NCI-H446 treated with DMSO at 0.1 percent for 48 hours (cell line): Measurements from ENCODE around the gene SYNPR.

Experiments used
- DNase-seq: peaks from one replicate; lab custom pipeline; 2025; lab: John Stamatoyannopoulos, UW

The SYNPR gene

DNA sequence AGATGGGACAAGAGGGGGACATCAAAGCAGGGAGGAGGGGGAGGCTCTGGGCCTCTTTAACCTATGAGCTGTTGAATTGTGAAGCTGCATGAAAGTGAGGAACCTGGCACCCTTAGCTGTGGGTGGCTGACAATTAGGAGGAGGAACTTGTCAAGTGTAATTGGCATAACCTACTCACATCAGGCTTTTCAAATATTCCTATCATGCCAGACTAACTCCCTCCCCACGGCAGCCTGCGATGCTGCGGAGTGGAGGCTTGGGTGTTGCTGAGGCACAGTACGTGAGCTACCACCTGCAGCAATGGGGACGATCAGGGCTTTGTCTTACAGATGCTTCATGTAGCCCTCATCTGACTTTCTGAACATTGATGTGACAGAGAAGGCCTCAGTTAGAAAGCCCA lies 193.7 kb downstream of the SYNPR start:
- DNase-seq: no peak

DNA sequence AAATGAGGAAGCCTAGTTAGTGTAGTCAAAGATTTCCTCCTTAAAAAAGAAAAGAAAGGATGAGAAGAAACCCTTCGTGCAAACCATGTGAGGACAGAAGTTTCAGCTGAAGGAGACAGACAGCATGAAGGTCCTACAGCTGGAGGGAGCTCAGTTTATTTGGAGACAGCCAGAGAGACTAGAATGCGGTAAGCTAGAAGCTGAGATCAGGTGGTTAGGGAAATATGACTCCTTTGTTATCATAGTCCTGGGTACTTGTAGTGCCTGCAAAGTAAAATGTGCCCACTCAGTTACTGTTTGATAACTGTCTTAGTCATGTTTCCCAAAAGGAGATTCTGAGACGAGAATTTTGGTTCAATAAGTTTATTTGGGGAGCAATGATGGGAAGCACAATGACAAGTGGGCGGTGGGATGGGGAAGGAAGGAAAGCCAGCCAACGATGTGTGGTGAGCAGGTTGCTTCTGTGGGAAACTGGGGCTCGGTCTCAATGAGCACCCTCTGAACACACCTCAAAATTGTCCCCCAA lies 195.6 kb downstream of the SYNPR start:
- DNase-seq: no peak

- no peak for DNase-seq
These were observed 196.9 kb downstream of the SYNPR start for GRCh38 chr3:63474828-63475518.

DNA sequence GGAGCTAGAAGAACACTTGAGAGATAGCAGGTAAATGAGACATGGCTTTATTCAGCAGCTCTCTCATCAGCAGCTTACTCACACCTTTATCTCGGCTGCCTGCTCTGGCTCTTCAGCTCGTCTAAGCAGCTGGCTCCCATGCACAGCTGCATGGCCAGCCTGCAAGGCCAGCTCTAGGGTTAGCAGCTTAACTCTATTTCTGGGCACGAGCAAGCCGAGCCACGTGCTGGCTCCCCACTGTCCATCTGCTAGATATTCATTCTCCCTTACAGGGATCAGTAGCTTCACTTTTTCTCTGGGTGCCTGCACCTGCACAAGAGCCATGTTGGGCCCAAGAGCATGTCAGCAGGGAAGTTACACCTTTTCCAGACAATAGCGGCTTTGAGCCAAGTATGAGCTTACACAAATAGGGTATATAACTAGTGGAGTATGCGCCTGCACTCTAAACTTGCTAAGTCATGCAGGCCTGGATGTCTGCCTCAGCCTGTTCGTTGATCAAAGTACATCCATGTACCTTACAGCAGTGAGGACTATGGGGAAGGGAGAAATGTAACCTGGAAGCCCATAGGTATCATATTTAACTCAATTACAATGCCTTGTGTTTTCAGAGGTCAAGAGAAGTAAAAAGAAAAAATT lies 199.5 kb downstream of the SYNPR start:
- DNase-seq: no peak

DNA sequence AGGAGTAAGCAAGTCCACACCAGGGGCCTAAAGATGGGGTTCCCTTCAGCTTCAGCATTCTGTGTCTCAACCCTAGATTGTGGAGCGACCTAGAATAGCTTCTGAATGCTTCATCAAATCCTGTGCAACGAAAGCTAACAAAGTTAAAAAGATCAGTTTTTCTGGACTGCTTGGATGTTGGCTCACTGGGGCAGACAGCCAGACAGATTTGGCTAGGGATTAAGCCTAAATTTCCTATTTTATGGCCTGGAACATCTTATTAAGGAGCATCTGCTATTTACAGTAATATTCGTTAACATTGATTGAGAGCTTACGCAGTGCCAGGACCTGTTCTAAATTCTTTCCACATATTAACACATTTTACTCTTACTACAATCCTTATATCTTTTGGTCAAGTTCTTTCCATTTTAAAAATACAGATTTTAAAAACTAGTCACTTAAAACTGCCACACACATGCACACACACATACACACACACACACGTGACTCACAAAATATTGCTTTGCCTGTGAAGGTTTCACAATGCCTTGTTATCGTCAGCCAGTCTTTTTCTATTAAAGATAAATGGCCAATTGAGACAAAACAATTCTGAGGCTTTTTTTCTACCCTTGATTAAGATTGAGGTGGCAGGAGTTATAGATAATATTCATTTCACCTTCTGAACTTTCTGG lies 201.0 kb downstream of the SYNPR start:
- DNase-seq: peak; percentile 18

GRCh38 chr3:63479661-63480035 lies 201.5 kb downstream of the SYNPR start:
- DNase-seq: no peak

DNA sequence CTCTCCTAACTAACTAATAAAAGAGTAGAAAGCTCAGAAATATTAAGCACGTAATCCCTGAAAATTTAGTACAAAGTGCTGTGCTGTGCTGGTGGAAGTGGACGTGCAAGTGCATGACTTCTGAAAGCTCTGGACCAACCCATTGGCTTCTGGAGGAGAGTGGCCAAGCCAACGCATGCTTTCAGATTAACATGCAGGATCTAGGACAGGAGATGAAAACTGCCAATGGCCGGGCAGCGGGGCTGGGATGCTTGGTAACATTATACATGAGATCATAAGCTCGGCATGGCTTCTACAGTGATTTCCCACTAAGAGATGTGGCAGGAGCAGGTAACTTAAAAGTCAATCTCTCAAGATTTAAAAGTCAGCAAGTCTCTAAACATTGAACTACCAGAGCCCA lies 203.5 kb downstream of the SYNPR start:
- DNase-seq: no peak

DNA sequence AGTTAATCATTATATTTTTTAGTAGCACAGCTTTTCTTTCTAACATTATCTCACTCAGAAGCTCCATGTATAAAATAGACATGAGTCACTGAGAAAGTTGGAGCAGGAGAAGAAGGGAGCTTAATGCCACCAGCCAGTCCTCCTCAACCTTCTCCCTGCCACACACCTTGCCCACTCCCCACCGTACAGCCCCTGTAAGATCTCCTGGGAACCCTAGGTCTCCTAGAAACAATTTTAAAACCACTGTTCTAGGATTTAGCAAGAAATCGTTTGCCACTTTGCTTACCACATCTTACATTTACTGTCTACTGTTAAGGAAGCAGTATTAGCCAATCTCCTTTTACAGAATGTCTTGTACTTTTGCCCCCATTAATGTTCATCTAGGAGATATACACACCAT lies 204.2 kb downstream of the SYNPR start:
- DNase-seq: no peak

DNA sequence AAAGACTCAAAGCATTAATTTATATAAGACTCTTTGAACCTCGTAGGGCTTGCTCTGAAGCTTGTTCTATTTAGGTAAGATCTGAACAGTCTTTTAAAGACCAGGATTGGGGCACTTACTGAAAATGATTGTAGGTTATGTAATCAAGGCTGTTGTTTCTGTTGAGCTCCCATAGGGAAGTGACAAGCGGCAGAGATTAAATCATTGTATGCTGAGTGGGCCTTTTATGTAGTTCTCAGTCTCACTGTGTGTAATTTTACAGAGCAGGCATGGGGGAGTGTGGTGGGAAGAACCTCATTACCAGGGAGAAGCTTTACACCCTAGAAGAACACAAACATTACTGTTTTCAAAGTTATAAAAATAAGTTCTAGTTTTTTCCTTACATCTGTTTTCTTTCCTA lies 214.4 kb downstream of the SYNPR start:
- no peak for DNase-seq

- DNase-seq: no peak
These were observed 215.0 kb downstream of the SYNPR start for GRCh38 chr3:63493101-63493500.

DNA sequence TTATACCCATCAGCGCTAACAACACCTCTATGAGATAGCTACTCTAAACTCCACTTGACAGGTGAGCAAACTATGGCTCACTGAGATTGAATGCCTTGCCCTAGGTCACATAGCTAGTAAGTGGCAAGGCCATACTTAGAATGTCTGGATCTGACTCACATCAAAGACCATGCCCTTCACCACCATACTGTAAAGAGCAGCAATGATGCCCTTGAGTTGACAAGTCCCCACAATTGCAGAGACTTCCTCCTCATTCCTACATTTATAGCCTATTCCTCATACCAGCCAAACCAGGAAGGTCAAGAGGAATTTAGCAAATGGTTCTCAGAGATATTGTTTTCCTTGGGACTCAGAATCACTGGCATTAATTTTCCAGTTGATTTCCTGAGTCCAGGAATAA lies 216.5 kb downstream of the SYNPR start:
- no peak for DNase-seq

DNA sequence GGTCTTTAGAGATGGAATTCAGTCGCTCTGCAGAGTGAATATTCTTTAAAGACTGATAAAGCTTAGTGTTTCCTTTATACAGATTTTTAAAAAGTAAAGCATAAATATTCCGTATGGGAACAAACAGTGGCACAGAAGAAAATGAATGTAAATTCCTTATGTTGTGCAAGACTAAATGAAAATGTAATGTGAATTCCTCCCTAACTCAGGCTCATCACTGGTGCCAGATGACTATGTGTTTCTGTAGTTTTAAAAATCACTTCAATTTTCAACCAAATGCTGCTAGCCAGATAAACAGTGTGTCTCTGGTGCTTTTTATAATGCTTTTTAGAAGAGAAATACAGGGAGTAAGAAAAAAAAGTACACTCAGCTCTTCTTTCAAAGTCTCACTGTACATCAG lies 219.5 kb downstream of the SYNPR start:
- no peak for DNase-seq

GRCh38 chr3:63500196-63500595 lies 222.1 kb downstream of the SYNPR start:
- DNase-seq: no peak

- no peak for DNase-seq
These were observed 230.2 kb downstream of the SYNPR start for GRCh38 chr3:63508305-63508704.

- DNase-seq: no peak
These were observed 230.7 kb downstream of the SYNPR start for GRCh38 chr3:63508771-63509170.

DNA sequence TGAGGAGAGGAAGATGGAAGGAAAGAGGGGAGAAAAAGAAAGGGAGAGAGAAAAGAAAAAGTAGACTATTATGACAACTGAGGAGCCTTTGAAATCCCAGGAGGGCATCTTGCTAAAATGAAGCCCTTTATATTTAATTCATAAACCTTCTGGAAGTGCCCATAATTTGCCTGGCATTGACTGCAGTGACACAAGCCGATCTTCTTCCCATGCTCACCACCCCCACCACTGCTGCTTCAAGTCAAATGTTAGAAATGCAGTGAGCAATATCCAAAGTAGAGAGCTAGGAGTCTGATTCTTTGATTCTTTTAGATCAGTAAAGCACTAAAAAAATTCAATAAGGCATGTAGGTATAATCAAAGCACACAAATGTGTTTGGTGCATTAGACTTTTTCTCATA lies 235.7 kb downstream of the SYNPR start:
- no peak for DNase-seq

GRCh38 chr3:63514678-63515077 lies 236.6 kb downstream of the SYNPR start:
- DNase-seq: no peak

DNA sequence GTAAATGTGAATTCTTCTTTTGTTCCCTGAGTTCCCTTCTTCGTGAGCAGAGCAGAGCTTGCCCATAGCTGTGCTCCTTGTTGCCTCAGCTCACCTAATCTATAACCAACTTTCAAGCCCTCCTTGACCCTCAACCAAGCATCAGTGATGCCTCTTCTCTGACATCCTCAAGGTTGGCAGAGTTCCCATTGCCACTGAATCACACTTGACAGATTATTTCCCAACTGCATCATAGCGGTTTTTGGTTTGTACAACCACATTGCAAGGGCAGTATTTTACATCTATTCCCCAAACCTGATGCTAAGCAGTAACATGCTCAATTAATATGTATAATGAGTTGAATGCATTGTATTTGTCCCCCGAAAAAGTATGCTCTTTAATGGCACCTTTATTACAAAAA lies 241.3 kb downstream of the SYNPR start:
- DNase-seq: no peak

DNA sequence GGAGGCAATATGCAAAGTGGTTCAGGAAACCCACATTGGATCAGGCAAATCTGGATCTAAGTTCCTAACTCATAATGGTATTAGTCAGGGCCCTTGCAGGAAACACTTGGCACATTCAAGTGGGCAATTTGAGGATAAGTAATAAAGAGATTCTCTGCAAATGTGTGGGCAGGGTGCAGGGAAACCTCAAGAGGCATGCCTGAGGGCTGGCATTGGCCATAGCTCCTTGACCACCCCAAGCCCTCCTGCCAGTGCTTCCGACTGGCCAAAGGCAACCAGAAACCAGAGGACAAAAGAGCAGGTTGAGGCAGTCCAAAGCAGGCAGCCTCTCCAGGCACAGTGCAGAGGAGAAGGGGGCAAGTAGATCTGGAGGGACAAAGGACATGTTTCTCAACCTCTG lies 243.5 kb downstream of the SYNPR start:
- DNase-seq: no peak

DNA sequence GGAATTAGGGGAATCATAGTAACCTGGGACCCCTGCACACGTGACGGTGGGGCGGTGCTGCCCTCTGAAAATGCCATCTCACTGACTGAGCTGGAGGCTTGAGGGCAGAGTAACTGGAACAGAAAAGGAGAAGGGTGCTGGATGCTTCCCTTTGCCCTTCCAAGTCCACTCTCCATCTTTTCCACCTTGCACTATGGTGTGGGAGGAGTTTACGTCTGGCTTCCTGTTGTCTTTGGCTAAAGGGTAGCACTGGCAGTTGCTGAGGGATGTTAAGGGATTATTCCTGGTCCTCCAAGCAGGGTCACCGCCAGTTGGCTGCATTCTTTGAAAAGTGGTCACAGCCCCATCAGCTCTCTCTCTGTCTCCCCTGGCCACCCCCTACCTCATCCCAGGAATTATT lies 245.0 kb downstream of the SYNPR start:
- no peak for DNase-seq

- DNase-seq: no peak
These were observed 250.4 kb downstream of the SYNPR start for GRCh38 chr3:63528325-63529000.

GRCh38 chr3:63532521-63532920 lies 254.4 kb downstream of the SYNPR start:
- DNase-seq: no peak

DNA sequence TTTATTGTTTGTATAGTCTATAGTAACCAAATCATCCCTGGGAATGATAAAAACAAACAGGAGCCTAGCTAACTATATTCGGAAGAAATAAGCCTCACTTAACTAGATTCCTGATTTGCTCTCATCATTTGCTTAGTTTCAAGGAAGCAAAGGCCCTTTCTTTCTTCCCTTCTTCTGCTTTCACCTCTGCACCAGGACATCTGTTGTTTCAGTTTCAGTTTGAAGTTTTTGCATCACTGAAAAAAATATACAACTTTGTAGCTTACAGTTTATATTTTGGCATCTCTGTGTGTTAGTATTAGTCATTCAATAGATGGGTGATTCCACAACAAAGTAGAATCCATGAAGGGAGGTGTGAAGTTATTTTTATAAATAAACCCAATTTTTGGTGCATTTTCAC lies 260.8 kb downstream of the SYNPR start:
- DNase-seq: no peak
